Fibroblast of lung (primary cell): ENCODE measurements around the gene IL27RA. TPM values are rescaled to one million over a fixed set of nuclear protein-coding genes. Genes with fewer than 3 reads are reported as not detected.

ENCODE experiments used
- DNase-seq, 2 donors: peaks; one replicate each; pipeline versions ENCODE4 v3.0.0 to v3.0.0-alpha.2; 2010; ENCODE audit warnings: low read depth in 2 of 2
- H2AFZ ChIP-seq: 2 replicates; pipeline ENCODE4 v1.5.1; 2012; ENCODE audit warnings: low read length, control low read depth, inconsistent platforms
- H3K27ac ChIP-seq: 2 replicates; pipeline ENCODE4 v1.5.1; 2011; ENCODE audit warnings: low read length, control low read depth; ENCODE audit not compliant: insufficient read depth
- H3K27me3 ChIP-seq: 2 replicates; pipeline ENCODE4 v1.5.1; 2011; ENCODE audit warnings: mild to moderate bottlenecking, low read length; ENCODE audit not compliant: control insufficient read depth, insufficient read depth
- H3K36me3 ChIP-seq: 2 replicates; pipeline ENCODE4 v1.5.1; 2011; ENCODE audit warnings: low read length; ENCODE audit not compliant: control insufficient read depth, insufficient read depth
- H3K4me1 ChIP-seq: 2 replicates; pipeline ENCODE4 v1.5.1; 2011; ENCODE audit warnings: low read length; ENCODE audit not compliant: control insufficient read depth, insufficient read depth; ENCODE audit errors: extremely low read depth
- H3K4me2 ChIP-seq: 2 replicates; pipeline ENCODE4 v1.5.1; 2011; ENCODE audit warnings: low read length, control low read depth; ENCODE audit not compliant: insufficient read depth; ENCODE audit errors: extremely low read depth
- H3K4me3 ChIP-seq, 4 experiments: fragments of 200-600 bp in 1 of 4; sonication (generic) in 1 of 4; replicated peaks in 1 of 4; 2 replicates each; pipeline ENCODE4 v1.5.1; 2011 to 2016; ENCODE audit warnings: low read length in 4 of 4, low read depth in 3 of 4, mild to moderate bottlenecking in 3 of 4, control low read depth in 2 of 4, inconsistent platforms in 1 of 4, mixed read lengths in 1 of 4; ENCODE audit not compliant: insufficient read depth in 1 of 4; ENCODE audit errors: control extremely low read depth in 1 of 4
- H3K79me2 ChIP-seq: 2 replicates; pipeline ENCODE4 v1.5.1; 2012; ENCODE audit warnings: mild to moderate bottlenecking, low read length, inconsistent platforms; ENCODE audit not compliant: control insufficient read depth, insufficient read depth
- H3K9ac ChIP-seq: 2 replicates; pipeline ENCODE4 v1.5.1; 2011; ENCODE audit warnings: mild to moderate bottlenecking, low read length, control low read depth; ENCODE audit not compliant: insufficient read depth
- H3K9me3 ChIP-seq: 2 replicates; pipeline ENCODE4 v1.5.1; 2012; ENCODE audit warnings: low read depth, low read length; ENCODE audit not compliant: control insufficient read depth, insufficient read depth
- H4K20me1 ChIP-seq: 2 replicates; pipeline ENCODE4 v1.5.1; 2011; ENCODE audit warnings: low read length; ENCODE audit not compliant: control insufficient read depth, insufficient read depth; ENCODE audit errors: extremely low read depth
- EZH2 ChIP-seq: IDR thresholded peaks from 2 replicates; pipeline ENCODE4 v1.5.1; 2012; ENCODE audit warnings: low read length, control low read depth, mild to moderate bottlenecking; ENCODE audit errors: missing control alignments
- polyA plus RNA-seq, 2 donors: library from polyadenylated mRNA; depleted of rRNA in 1 of 2; stranded (reverse) in 1 of 2; unstranded in 1 of 2; fragments of >200 nt; gene quantifications; 2 replicates each; pipeline ENCODE4 v1.2.1, GENCODE V29; 2011 to 2012; ENCODE audit warnings: missing spikeins in 1 of 2
- total RNA-seq: library from RNA; depleted of rRNA; stranded (reverse); fragments of >200 nt; gene quantifications from 2 replicates; pipeline ENCODE4 v1.2.1, GENCODE V29; 2014
- TF ChIP-seq, protein P1 (sequence below), 2 donors: IDR thresholded peaks in 1 of 2; conservative IDR thresholded peaks in 1 of 2; 1 replicate in 1 of 2; 2 replicates in 1 of 2; pipeline ENCODE4 v1.5.1; 2011 to 2012; ENCODE audit warnings: low read length in 2 of 2, control low read depth in 1 of 2, inconsistent platforms in 1 of 2, low read depth in 1 of 2, mild to moderate bottlenecking in 1 of 2

IL27RA gene
- total and polyA plus RNA-seq, 2 donors (not counting 1 experiment from before 2014, with no cell fraction given): 0.84 to 2.1 TPM

- Histone ChIP-seq H3K9me3 (no peaks in the 10 kb centered on the region), H2AFZ (no peak overlapping the region), H3K27ac (peak overlapping the region; percentile 39), H3K9ac (no peak overlapping the region), H3K4me1 (peaks cover 15% of the 10 kb centered on the region), H3K4me2 (peak overlapping the region; percentile 23), H3K36me3 (no peaks in the 10 kb centered on the region), H3K4me3 (no peak overlapping the region), H3K79me2 (peaks cover 5% of the 10 kb centered on the region), H4K20me1 (no peaks in the 10 kb centered on the region), H3K27me3 (no peaks in the 10 kb centered on the region)
- TF ChIP-seq, protein P1, sequence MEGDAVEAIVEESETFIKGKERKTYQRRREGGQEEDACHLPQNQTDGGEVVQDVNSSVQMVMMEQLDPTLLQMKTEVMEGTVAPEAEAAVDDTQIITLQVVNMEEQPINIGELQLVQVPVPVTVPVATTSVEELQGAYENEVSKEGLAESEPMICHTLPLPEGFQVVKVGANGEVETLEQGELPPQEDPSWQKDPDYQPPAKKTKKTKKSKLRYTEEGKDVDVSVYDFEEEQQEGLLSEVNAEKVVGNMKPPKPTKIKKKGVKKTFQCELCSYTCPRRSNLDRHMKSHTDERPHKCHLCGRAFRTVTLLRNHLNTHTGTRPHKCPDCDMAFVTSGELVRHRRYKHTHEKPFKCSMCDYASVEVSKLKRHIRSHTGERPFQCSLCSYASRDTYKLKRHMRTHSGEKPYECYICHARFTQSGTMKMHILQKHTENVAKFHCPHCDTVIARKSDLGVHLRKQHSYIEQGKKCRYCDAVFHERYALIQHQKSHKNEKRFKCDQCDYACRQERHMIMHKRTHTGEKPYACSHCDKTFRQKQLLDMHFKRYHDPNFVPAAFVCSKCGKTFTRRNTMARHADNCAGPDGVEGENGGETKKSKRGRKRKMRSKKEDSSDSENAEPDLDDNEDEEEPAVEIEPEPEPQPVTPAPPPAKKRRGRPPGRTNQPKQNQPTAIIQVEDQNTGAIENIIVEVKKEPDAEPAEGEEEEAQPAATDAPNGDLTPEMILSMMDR (conservative IDR thresholded peaks at IDR 0.05 in 1 of 2, IDR thresholded peaks at IDR 0.05 in 1 of 2; ENCODE audit: low read depth in 1 of 2, low read length in 2 of 2): no peak
- no peak for TF ChIP-seq EZH2
- no peak for DNase-seq
These were observed 28.1 kb upstream of the IL27RA start for GRCh38 chr19:14003251-14004055.

DNA sequence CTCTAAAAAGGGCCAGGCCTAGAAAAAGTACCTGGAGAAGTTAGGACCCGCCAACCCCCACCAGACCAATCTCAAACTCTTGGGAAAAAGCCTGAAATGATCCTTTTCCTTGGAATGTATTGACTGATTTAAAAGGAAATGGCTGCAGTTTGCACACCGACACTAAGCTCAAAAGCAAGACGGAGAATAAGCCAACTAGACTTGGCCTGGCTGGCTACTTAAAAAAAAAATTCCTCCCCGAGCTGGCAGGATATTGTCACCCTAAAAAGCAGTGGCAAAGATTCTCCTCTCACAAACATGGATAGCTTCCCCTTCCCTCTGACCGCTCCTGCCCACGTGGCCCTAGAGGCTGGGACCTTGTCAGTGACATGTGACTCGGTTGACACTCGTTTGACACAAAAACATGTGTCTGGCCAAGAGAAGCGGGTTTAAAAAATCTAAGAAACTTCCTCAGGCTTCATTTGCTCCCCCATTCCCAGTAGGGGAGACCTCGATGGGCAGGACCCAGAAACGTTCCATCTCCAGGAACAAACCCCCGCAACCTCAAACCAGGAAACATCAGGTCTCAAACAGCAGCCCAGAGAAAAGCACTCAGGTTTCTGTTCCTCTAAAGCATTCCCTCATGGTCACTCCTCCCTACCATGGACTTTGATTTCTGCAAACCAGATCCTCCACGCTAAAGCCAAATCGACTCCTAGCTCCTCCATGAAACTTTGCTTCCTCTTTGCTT is 26.8 kb upstream of the IL27RA start:
- Histone ChIP-seq H3K27me3 (no peaks in the 10 kb centered on the region), H4K20me1 (no peaks in the 10 kb centered on the region), H2AFZ (peak overlapping the region; percentile 43), H3K79me2 (peaks cover 5% of the 10 kb centered on the region), H3K4me3 (peak overlapping the region in 3 of 4 experiments; percentile 11 to 73 (median 21)), H3K4me2 (peak overlapping the region; percentile 83), H3K27ac (peak overlapping the region; percentile 66), H3K4me1 (peaks cover 15% of the 10 kb centered on the region), H3K36me3 (no peaks in the 10 kb centered on the region), H3K9ac (peak overlapping the region; percentile 20), H3K9me3 (no peaks in the 10 kb centered on the region)
- TF ChIP-seq EZH2: no peak
- TF ChIP-seq, protein P1 (conservative IDR thresholded peaks at IDR 0.05 in 1 of 2, IDR thresholded peaks at IDR 0.05 in 1 of 2; ENCODE audit: low read depth in 1 of 2, low read length in 2 of 2): no peak
- DNase-seq: no peak

- Histone ChIP-seq H3K27ac (peak overlapping the region; percentile 98), H3K4me2 (peak overlapping the region; percentile 83), H3K4me1 (peaks cover 15% of the 10 kb centered on the region), H3K27me3 (no peaks in the 10 kb centered on the region), H3K4me3 (peak overlapping the region; percentile 16 to 73 (median 46)), H3K9ac (peak overlapping the region; percentile 82), H4K20me1 (no peaks in the 10 kb centered on the region), H3K79me2 (peaks cover 5% of the 10 kb centered on the region), H3K9me3 (no peaks in the 10 kb centered on the region), H3K36me3 (no peaks in the 10 kb centered on the region), H2AFZ (peak overlapping the region; percentile 43)
- TF ChIP-seq EZH2: no peak
- TF ChIP-seq, protein P1 (conservative IDR thresholded peaks at IDR 0.05 in 1 of 2, IDR thresholded peaks at IDR 0.05 in 1 of 2; ENCODE audit: low read depth in 1 of 2, low read length in 2 of 2): no peak
- peak; percentile 78 to 84 for DNase-seq
These were observed 26.0 kb upstream of the IL27RA start for GRCh38 chr19:14005349-14006084.
